ENCODE data around the gene AGTPBP1.

Gene AGTPBP1

GRCh38 chr9:85717220-85717619 is 24.5 kb downstream of the AGTPBP1 start:
- Histone ChIP-seq H3K4me2 (ENCODE audit: low read depth, low read length, poor library complexity, severe bottlenecking) (no peak overlapping the region), H3K9me2 (replicated peaks; ENCODE audit: low read depth, low read length) (no peaks in the 10 kb centered on the region), H3K4me3 (ENCODE audit: low read length, poor library complexity, severe bottlenecking) (no peak overlapping the region), H3K4me1 (ENCODE audit: insufficient read depth, low read length, poor library complexity, severe bottlenecking) (no peaks in the 10 kb centered on the region), H3K27me3 (ENCODE audit: insufficient read depth, low read length, poor library complexity, severe bottlenecking) (no peaks in the 10 kb centered on the region), H3K9me3 (ENCODE audit: insufficient read depth, low read depth, low read length) (no peaks in the 10 kb centered on the region), H3K79me2 (ENCODE audit: insufficient read depth, low read length) (0 out of 2 replicates have a peak, but pooled peaks cover 3% of the 10 kb centered on the region), H4K20me1 (ENCODE audit: insufficient read depth, low read length, poor library complexity, severe bottlenecking) (peaks cover 4% of the 10 kb centered on the region), H3K36me3 (ENCODE audit: insufficient read depth, low read length) (no peaks in the 10 kb centered on the region; the same call in 1 of the 2 replicates), H3K9ac (ENCODE audit: low read depth, low read length, poor library complexity, severe bottlenecking) (no peak overlapping the region), H2AFZ (ENCODE audit: low read length) (no peak overlapping the region), H3F3A (ENCODE audit: low read depth) (peaks cover 5% of the 10 kb centered on the region; the same call in 1 of the 2 replicates)
- TF ChIP-seq EZH2phosphoT487 (IDR thresholded peaks at IDR 0.05; ENCODE audit: borderline replicate concordance) (no peak), CTCF (conservative IDR thresholded peaks at IDR 0.05; ENCODE audit: low read length) (no peak)

GRCh38 chr9:85716031-85716877 is 25.5 kb downstream of the AGTPBP1 start:
- TF ChIP-seq EZH2phosphoT487 (IDR thresholded peaks at IDR 0.05; ENCODE audit: borderline replicate concordance), result no peak
- TF ChIP-seq CTCF (conservative IDR thresholded peaks at IDR 0.05; ENCODE audit: low read length), result peak; percentile 66
- H3K36me3 ChIP-seq (ENCODE audit: insufficient read depth, low read length), result no peaks in the 10 kb centered on the region
- H3K9ac ChIP-seq (ENCODE audit: low read depth, low read length, poor library complexity, severe bottlenecking), result no peak overlapping the region
- H2AFZ ChIP-seq (ENCODE audit: low read length), result no peak overlapping the region
- H3K4me1 ChIP-seq (ENCODE audit: insufficient read depth, low read length, poor library complexity, severe bottlenecking), result no peaks in the 10 kb centered on the region
- H3K27me3 ChIP-seq (ENCODE audit: insufficient read depth, low read length, poor library complexity, severe bottlenecking), result no peaks in the 10 kb centered on the region
- no peak overlapping the region for H3K4me2 ChIP-seq (ENCODE audit: low read depth, low read length, poor library complexity, severe bottlenecking)
- peaks cover 5% of the 10 kb centered on the region; the same call in 1 of the 2 replicates for H3F3A ChIP-seq (ENCODE audit: low read depth)
- H3K79me2 ChIP-seq (ENCODE audit: insufficient read depth, low read length), result 0 out of 2 replicates have a peak, but pooled peaks cover 3% of the 10 kb centered on the region
- H4K20me1 ChIP-seq (ENCODE audit: insufficient read depth, low read length, poor library complexity, severe bottlenecking), result peaks cover 4% of the 10 kb centered on the region
- no peak overlapping the region for H3K4me3 ChIP-seq (ENCODE audit: low read length, poor library complexity, severe bottlenecking)
- no peaks in the 10 kb centered on the region for H3K9me3 ChIP-seq (ENCODE audit: insufficient read depth, low read depth, low read length)
- no peaks in the 10 kb centered on the region for H3K9me2 ChIP-seq (replicated peaks; ENCODE audit: low read depth, low read length)

GRCh38 chr9:85715587-85715986 is 26.2 kb downstream of the AGTPBP1 start:
- Histone ChIP-seq H3K4me1 (ENCODE audit: insufficient read depth, low read length, poor library complexity, severe bottlenecking) (no peaks in the 10 kb centered on the region), H3K4me3 (ENCODE audit: low read length, poor library complexity, severe bottlenecking) (no peak overlapping the region), H3K36me3 (ENCODE audit: insufficient read depth, low read length) (no peaks in the 10 kb centered on the region), H4K20me1 (ENCODE audit: insufficient read depth, low read length, poor library complexity, severe bottlenecking) (peaks cover 4% of the 10 kb centered on the region), H3K9ac (ENCODE audit: low read depth, low read length, poor library complexity, severe bottlenecking) (no peak overlapping the region), H3F3A (ENCODE audit: low read depth) (peaks cover 5% of the 10 kb centered on the region; the same call in 1 of the 2 replicates), H3K9me3 (ENCODE audit: insufficient read depth, low read depth, low read length) (no peaks in the 10 kb centered on the region), H3K27me3 (ENCODE audit: insufficient read depth, low read length, poor library complexity, severe bottlenecking) (no peaks in the 10 kb centered on the region), H3K79me2 (ENCODE audit: insufficient read depth, low read length) (0 out of 2 replicates have a peak, but pooled peaks cover 3% of the 10 kb centered on the region), H2AFZ (ENCODE audit: low read length) (no peak overlapping the region), H3K4me2 (ENCODE audit: low read depth, low read length, poor library complexity, severe bottlenecking) (no peak overlapping the region), H3K9me2 (replicated peaks; ENCODE audit: low read depth, low read length) (no peaks in the 10 kb centered on the region)
- TF ChIP-seq EZH2phosphoT487 (IDR thresholded peaks at IDR 0.05; ENCODE audit: borderline replicate concordance) (no peak), CTCF (conservative IDR thresholded peaks at IDR 0.05; ENCODE audit: low read length) (no peak)

All from Loucy (cell line).